H1 (cell line): ENCODE data around the gene DDX19B. TPM values are rescaled to one million over a fixed set of nuclear protein-coding genes. Genes with fewer than 3 reads are reported as not detected.

Source experiments
- CTCF ChIA-PET: fragments of 300-600 bp; sonication (Branson Sonifier 250); formaldehyde crosslinking; loops from one replicate; lab custom pipeline; 2021; ENCODE audit not compliant: partially characterized antibody; lab: Charles Lee
- POLR2A ChIA-PET: fragments of 300-600 bp; sonication (Branson Sonifier 250); formaldehyde crosslinking; loops from one replicate; lab custom pipeline; 2021; ENCODE audit warnings: inconsistent platforms; ENCODE audit not compliant: partially characterized antibody; lab: Charles Lee
- DNase-seq, 2 experiments: peaks; one replicate each; pipeline versions ENCODE4 v3.0.0 to v3.0.0-alpha.2; 2010 to 2022; ENCODE audit warnings: low spot score in 2 of 2, low read depth in 1 of 2, mixed read lengths in 1 of 2
- FAIRE-seq: peaks from 2 replicates; lab custom pipeline; 2011; peaks lifted over from hg19 to GRCh38; lab: Jason Lieb, UNC
- H2AFZ ChIP-seq: 2 replicates; pipeline ENCODE4 v1.8.1; 2012; ENCODE audit warnings: low read length, inconsistent platforms
- H2AK5ac ChIP-seq: 2 replicates; pipeline ENCODE4 v1.6.1; 2013; ENCODE audit warnings: low read depth, low read length
- H2BK120ac ChIP-seq: replicated peaks from 2 replicates; pipeline ENCODE3; 2013; ENCODE audit warnings: low read depth, low read length, inconsistent platforms
- H2BK12ac ChIP-seq: 2 replicates; pipeline ENCODE4 v1.6.1; 2013; ENCODE audit warnings: low read depth, low read length
- H2BK15ac ChIP-seq: 2 replicates; pipeline ENCODE4 v1.6.1; 2013; ENCODE audit warnings: low read length
- H2BK20ac ChIP-seq: 2 replicates; pipeline ENCODE4 v1.6.1; 2013; ENCODE audit warnings: low read length
- H2BK5ac ChIP-seq: 2 replicates; pipeline ENCODE4 v1.6.1; 2013; ENCODE audit warnings: low read depth, low read length
- H3K14ac ChIP-seq: 2 replicates; pipeline ENCODE4 v1.6.1; 2013; ENCODE audit warnings: inconsistent platforms; ENCODE audit not compliant: insufficient read length
- H3K18ac ChIP-seq: 2 replicates; pipeline ENCODE4 v1.6.1; 2013; ENCODE audit warnings: low read length; ENCODE audit errors: extremely low read depth
- H3K23ac ChIP-seq: 2 replicates; pipeline ENCODE4 v1.6.1; 2013; ENCODE audit warnings: inconsistent platforms; ENCODE audit not compliant: insufficient read length
- H3K23me2 ChIP-seq: 2 replicates; pipeline ENCODE4 v1.6.1; 2013; ENCODE audit warnings: low read depth, low read length
- H3K27ac ChIP-seq: 2 replicates; pipeline ENCODE4 v1.6.1; 2011; ENCODE audit warnings: low read depth, low read length, inconsistent platforms
- H3K27me3 ChIP-seq, 4 experiments: replicated peaks in 1 of 4; 1 replicate in 1 of 4; 2 replicates in 3 of 4; pipeline versions ENCODE4 v1.6.1 to v1.8.1; 2011 to 2013; ENCODE audit warnings: low read length in 3 of 4, mild to moderate bottlenecking in 3 of 4, inconsistent platforms in 2 of 4, mixed read lengths in 2 of 4, moderate library complexity in 1 of 4; ENCODE audit not compliant: control insufficient read depth in 3 of 4, insufficient read depth in 3 of 4; ENCODE audit errors: extremely low read depth in 1 of 4
- H3K36me3 ChIP-seq, 4 experiments: 2 replicates each; pipeline versions ENCODE4 v1.6.1 to v1.8.1; 2011 to 2013; ENCODE audit warnings: mild to moderate bottlenecking in 4 of 4, low read length in 3 of 4, moderate library complexity in 2 of 4, control low read depth in 1 of 4, inconsistent platforms in 1 of 4; ENCODE audit not compliant: insufficient read depth in 4 of 4, control insufficient read depth in 2 of 4
- H3K4ac ChIP-seq: replicated peaks from 2 replicates; pipeline ENCODE3; 2013; ENCODE audit warnings: low read length, low read depth, mixed read lengths, inconsistent platforms; ENCODE audit not compliant: insufficient read length
- H3K4me1 ChIP-seq, 4 experiments: replicated peaks in 1 of 4; 1 replicate in 1 of 4; 2 replicates in 3 of 4; pipeline versions ENCODE4 v1.6.1 to v1.8.1; 2011 to 2013; ENCODE audit warnings: low read length in 3 of 4, inconsistent platforms in 2 of 4, mixed read lengths in 1 of 4; ENCODE audit not compliant: insufficient read depth in 4 of 4, control insufficient read depth in 3 of 4
- H3K4me2 ChIP-seq, 2 experiments: 2 replicates each; pipeline versions ENCODE4 v1.6.1 to v1.8.1; 2011 to 2013; ENCODE audit warnings: low read depth in 2 of 2, low read length in 2 of 2, control low read depth in 1 of 2, inconsistent platforms in 1 of 2, mild to moderate bottlenecking in 1 of 2; ENCODE audit not compliant: insufficient read depth in 1 of 2
- H3K4me3 ChIP-seq, 4 experiments: fragments of 200-600, 300-600 bp in 1 of 4; sonication (generic), shearing (Covaris generic), sonication (Bioruptor Twin) in 1 of 4; 2 replicates each; pipeline versions ENCODE4 v1.5.1 to v1.8.1; 2011 to 2016; ENCODE audit warnings: low read length in 4 of 4, low read depth in 3 of 4, control low read depth in 2 of 4, inconsistent platforms in 2 of 4, mild to moderate bottlenecking in 2 of 4, mixed read lengths in 1 of 4, moderate library complexity in 1 of 4; ENCODE audit not compliant: insufficient read depth in 2 of 4; ENCODE audit errors: extremely low read depth in 1 of 4
- H3K56ac ChIP-seq: replicated peaks from 2 replicates; pipeline ENCODE3; 2013; ENCODE audit warnings: low read depth, mild to moderate bottlenecking, mixed read lengths, low read length, inconsistent platforms; ENCODE audit not compliant: insufficient read length
- H3K79me1 ChIP-seq: 2 replicates; pipeline ENCODE4 v1.6.1; 2013; ENCODE audit warnings: low read depth, low read length, control low read depth
- H3K79me2 ChIP-seq, 2 experiments: 2 replicates each; pipeline versions ENCODE4 v1.6.1 to v1.8.1; 2012 to 2013; ENCODE audit warnings: low read length in 2 of 2, mild to moderate bottlenecking in 2 of 2, inconsistent platforms in 1 of 2; ENCODE audit not compliant: insufficient read depth in 2 of 2, control insufficient read depth in 1 of 2
- H3K9ac ChIP-seq, 4 experiments: replicated peaks in 1 of 4; 1 replicate in 1 of 4; 2 replicates in 3 of 4; pipeline versions ENCODE4 v1.6.1 to v1.8.1; 2011 to 2013; ENCODE audit warnings: low read depth in 3 of 4, low read length in 3 of 4, control low read depth in 2 of 4, mild to moderate bottlenecking in 2 of 4, moderate library complexity in 2 of 4, inconsistent platforms in 1 of 4; ENCODE audit errors: extremely low read depth in 1 of 4
- H3K9me3 ChIP-seq, 2 experiments: 2 replicates each; pipeline versions ENCODE4 v1.6.1 to v1.8.1; 2012 to 2013; ENCODE audit warnings: mild to moderate bottlenecking in 2 of 2, moderate library complexity in 2 of 2, control low read depth in 1 of 2, inconsistent platforms in 1 of 2, low read depth in 1 of 2, low read length in 1 of 2, mixed read lengths in 1 of 2; ENCODE audit not compliant: insufficient read depth in 2 of 2
- H4K20me1 ChIP-seq, 2 experiments: replicated peaks in 1 of 2; 2 replicates each; pipeline versions ENCODE3 to v1.8.1; 2011 to 2013; ENCODE audit warnings: inconsistent platforms in 2 of 2, low read length in 2 of 2, mild to moderate bottlenecking in 1 of 2; ENCODE audit not compliant: insufficient read depth in 2 of 2, control insufficient read depth in 1 of 2
- H4K5ac ChIP-seq: 2 replicates; pipeline ENCODE4 v1.6.1; 2013; ENCODE audit warnings: low read length, low read depth, mixed read lengths, inconsistent platforms; ENCODE audit not compliant: insufficient read length
- H4K8ac ChIP-seq: 2 replicates; pipeline ENCODE4 v1.8.0; 2013; ENCODE audit warnings: mild to moderate bottlenecking, moderate library complexity, low read length, inconsistent platforms; ENCODE audit not compliant: insufficient read depth; ENCODE audit errors: extremely low read depth
- H4K91ac ChIP-seq: replicated peaks from 2 replicates; pipeline ENCODE3; 2013; ENCODE audit warnings: low read length, mixed read lengths, inconsistent platforms; ENCODE audit not compliant: insufficient read length
- CTBP2 ChIP-seq: IDR thresholded peaks from 2 replicates; pipeline ENCODE4 v1.7.0; 2011; ENCODE audit warnings: borderline replicate concordance, mild to moderate bottlenecking, moderate library complexity, mixed read lengths, low read length; ENCODE audit not compliant: insufficient read depth, insufficient read length
- EP300 ChIP-seq, 2 experiments: IDR thresholded peaks; 1 replicate in 1 of 2; 2 replicates in 1 of 2; pipeline ENCODE4 v1.6.1; 2011 to 2012; ENCODE audit warnings: low read depth in 2 of 2, low read length in 2 of 2, mild to moderate bottlenecking in 2 of 2, borderline replicate concordance in 1 of 2, inconsistent platforms in 1 of 2, moderate library complexity in 1 of 2
- JUN ChIP-seq: IDR thresholded peaks from 2 replicates; pipeline ENCODE4 v1.6.1; 2011; ENCODE audit warnings: low read depth, mild to moderate bottlenecking, improper control_type of control experiment, low read length
- KDM4A ChIP-seq: IDR thresholded peaks from one replicate; pipeline ENCODE4 v1.7.1; 2012; ENCODE audit warnings: low read depth, mild to moderate bottlenecking, moderate library complexity, low read length, inconsistent platforms; ENCODE audit not compliant: severe bottlenecking
- RAD21 ChIP-seq, 2 experiments: IDR thresholded peaks in 1 of 2; conservative IDR thresholded peaks in 1 of 2; 2 replicates each; pipeline ENCODE4 v1.6.1; 2011; ENCODE audit warnings: low read depth in 2 of 2, low read length in 2 of 2, improper control_type of control experiment in 1 of 2, inconsistent platforms in 1 of 2, mild to moderate bottlenecking in 1 of 2, moderate library complexity in 1 of 2
- SRF ChIP-seq: IDR thresholded peaks from 2 replicates; pipeline ENCODE4 v1.6.1; 2011; ENCODE audit warnings: mild to moderate bottlenecking, low read depth, low read length, moderate library complexity
- WGBS, 2 experiments: shearing (Covaris generic) in 1 of 2; methylation state at CpG; one replicate each; pipeline versions ENCODE4 v1.1.6 to v1.1.7; 2013 to 2015; ENCODE audit warnings: low lambda C conversion rate in 2 of 2, mixed read lengths in 2 of 2, inconsistent platforms in 1 of 2, low coverage in 1 of 2, missing lambda C conversion rate in 1 of 2; ENCODE audit not compliant: insufficient replicate concordance in 2 of 2, insufficient coverage in 1 of 2, insufficient read length in 1 of 2; ENCODE audit errors: extremely low coverage in 1 of 2, missing lambda C conversion rate in 1 of 2; 5-methylcytosine and 5-hydroxymethylcytosine counted together
- polyA plus RNA-seq, 7 experiments: library from polyadenylated mRNA; depleted of rRNA in 3 of 7; stranded (reverse) in 5 of 7; unstranded in 2 of 7; fragments of >200 nt in 5 of 7; fragments of 200-250 nt in 2 of 7; gene quantifications; 1 replicate in 5 of 7; 2 replicates in 1 of 7; 4 replicates in 1 of 7; pipeline versions ENCODE4 v1.2.1 to v1.2.3, GENCODE V29; 2011 to 2013; ENCODE audit warnings: missing spikeins in 2 of 7, mixed read lengths in 2 of 7
- total RNA-seq: library from RNA; stranded (reverse); fragmentation: NEBNext Ultra II Directional; extraction: Animal tissue kit (Norgen Biotek cat#: 25700); gene quantifications from 2 replicates; pipeline ENCODE4 v1.2.1, GENCODE V29; 2021
- TF ChIP-seq, protein P1 (sequence below): IDR thresholded peaks from 2 replicates; pipeline ENCODE4 v1.6.1; 2012; ENCODE audit warnings: low read length, inconsistent platforms
- TF ChIP-seq, protein P2 (sequence below): IDR thresholded peaks from 2 replicates; pipeline ENCODE4 v1.6.1; 2011; ENCODE audit warnings: low read length, improper control_type of control experiment
- TF ChIP-seq, protein P3 (sequence below): IDR thresholded peaks from 2 replicates; pipeline ENCODE4 v1.6.1; 2012; ENCODE audit warnings: inconsistent platforms

The DDX19B gene
- total and polyA plus RNA-seq, 2 of the 8 experiments (the other 6 are each of a cell fraction or from before 2014, with no cell fraction given) = 40.5 to 42.7 TPM

DNA sequence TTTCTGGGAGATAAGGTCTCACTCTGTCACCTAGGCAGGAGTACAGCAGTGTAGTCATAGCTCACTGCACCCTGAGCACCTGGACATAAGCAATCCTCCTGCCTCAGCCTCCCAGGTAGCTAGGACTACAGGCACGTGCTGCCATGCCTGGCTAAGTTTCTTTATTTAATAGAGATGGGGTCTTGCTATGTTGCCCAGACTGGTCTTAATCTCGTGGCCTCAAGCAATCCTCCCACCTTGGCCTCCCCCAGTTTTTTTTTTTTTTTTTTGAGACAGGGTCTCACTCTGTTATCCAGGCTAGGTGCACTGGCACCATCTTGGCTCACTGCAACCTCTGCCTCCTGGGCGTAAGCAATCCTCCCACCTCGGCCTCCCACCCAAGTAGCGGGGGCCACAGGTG lies 21.1 kb downstream of the DDX19B start:
- Histone ChIP-seq H2BK20ac (no peak overlapping the region), H2AK5ac (no peak overlapping the region), H3K18ac (no peak overlapping the region), H4K8ac (no peak overlapping the region), H3K4me3 (no peak overlapping the region), H3K27ac (no peak overlapping the region), H3K9ac (no peak overlapping the region), H3K27me3 (no peaks in the 10 kb centered on the region), H4K91ac (no peak overlapping the region), H3K36me3 (peaks cover 11 to 37% (median 24%) of the 10 kb centered on the region in 4 experiments; a peak in 7 of 8 replicates), H3K14ac (no peak overlapping the region), H2BK12ac (no peak overlapping the region), H2BK15ac (no peak overlapping the region), H3K23ac (no peak overlapping the region), H2BK120ac (no peak overlapping the region), H3K4ac (no peak overlapping the region), H2AFZ (no peak overlapping the region), H3K79me2 (no peaks in the 10 kb centered on the region), H3K4me2 (no peak overlapping the region), H2BK5ac (no peak overlapping the region), H3K79me1 (no peaks in the 10 kb centered on the region; the same call in 1 of the 2 replicates), H3K9me3 (no peaks in the 10 kb centered on the region), H4K5ac (no peak overlapping the region), H3K56ac (no peak overlapping the region), H3K4me1 (no peaks in the 10 kb centered on the region), H4K20me1 (no peaks in the 10 kb centered on the region), H3K23me2 (no peaks in the 10 kb centered on the region)
- ChIA-PET CTCF (interaction anchor here (0.6 to 1.5 kb wide), 3 partner anchors 10 to 1209 kb away, joined by 3 to 4 read pairs (median 4); no protein-coding TSS in a partner anchor), POLR2A (interaction anchor here (0.6 to 1.9 kb wide), 5 partner anchors 11 to 46 kb away, joined by 3 to 6 read pairs (median 5); partner anchors contain the start of genes DDX19A and DDX19B)
- DNase-seq (no peak), FAIRE-seq (no peak)
- WGBS, 2 experiments = 88% methylated on average over 5 of the region's 5 CpGs; no CpG with 5 or more reads in 1 of the 2 experiments
- TF ChIP-seq RAD21 (IDR thresholded peaks at IDR 0.05 in 1 of 2, conservative IDR thresholded peaks at IDR 0.05 in 1 of 2; ENCODE audit: low read depth in 2 of 2, low read length in 2 of 2) (no peak), KDM4A (no peak), EP300 (IDR thresholded peaks at IDR 0.05; ENCODE audit: borderline replicate concordance in 1 of 2, low read depth in 2 of 2, low read length in 2 of 2) (no peak), CTBP2 (no peak), SRF (no peak), JUN (no peak)
- TF ChIP-seq, protein P1, sequence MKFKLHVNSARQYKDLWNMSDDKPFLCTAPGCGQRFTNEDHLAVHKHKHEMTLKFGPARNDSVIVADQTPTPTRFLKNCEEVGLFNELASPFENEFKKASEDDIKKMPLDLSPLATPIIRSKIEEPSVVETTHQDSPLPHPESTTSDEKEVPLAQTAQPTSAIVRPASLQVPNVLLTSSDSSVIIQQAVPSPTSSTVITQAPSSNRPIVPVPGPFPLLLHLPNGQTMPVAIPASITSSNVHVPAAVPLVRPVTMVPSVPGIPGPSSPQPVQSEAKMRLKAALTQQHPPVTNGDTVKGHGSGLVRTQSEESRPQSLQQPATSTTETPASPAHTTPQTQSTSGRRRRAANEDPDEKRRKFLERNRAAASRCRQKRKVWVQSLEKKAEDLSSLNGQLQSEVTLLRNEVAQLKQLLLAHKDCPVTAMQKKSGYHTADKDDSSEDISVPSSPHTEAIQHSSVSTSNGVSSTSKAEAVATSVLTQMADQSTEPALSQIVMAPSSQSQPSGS = no peak
- TF ChIP-seq, protein P2, sequence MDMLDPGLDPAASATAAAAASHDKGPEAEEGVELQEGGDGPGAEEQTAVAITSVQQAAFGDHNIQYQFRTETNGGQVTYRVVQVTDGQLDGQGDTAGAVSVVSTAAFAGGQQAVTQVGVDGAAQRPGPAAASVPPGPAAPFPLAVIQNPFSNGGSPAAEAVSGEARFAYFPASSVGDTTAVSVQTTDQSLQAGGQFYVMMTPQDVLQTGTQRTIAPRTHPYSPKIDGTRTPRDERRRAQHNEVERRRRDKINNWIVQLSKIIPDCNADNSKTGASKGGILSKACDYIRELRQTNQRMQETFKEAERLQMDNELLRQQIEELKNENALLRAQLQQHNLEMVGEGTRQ = no peak
- TF ChIP-seq, protein P3, sequence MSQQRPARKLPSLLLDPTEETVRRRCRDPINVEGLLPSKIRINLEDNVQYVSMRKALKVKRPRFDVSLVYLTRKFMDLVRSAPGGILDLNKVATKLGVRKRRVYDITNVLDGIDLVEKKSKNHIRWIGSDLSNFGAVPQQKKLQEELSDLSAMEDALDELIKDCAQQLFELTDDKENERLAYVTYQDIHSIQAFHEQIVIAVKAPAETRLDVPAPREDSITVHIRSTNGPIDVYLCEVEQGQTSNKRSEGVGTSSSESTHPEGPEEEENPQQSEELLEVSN = no peak
